GM19240 (cell line): Measurements from ENCODE around the gene MRNIP.
"Not testable (repeated sequence)": the region's sequence is repeated elsewhere in the genome, so short reads cannot be mapped to it uniquely, and the experiment has no call there.

Experiments
- DNase-seq: peaks from one replicate; pipeline ENCODE4 v3.0.0; 2011; ENCODE audit warnings: low spot score; ENCODE audit not compliant: insufficient read length

Gene MRNIP

GRCh38 chr5:179839328-179840256 is 19.0 kb downstream of the MRNIP start:
- DNase-seq: no peak

GRCh38 chr5:179837076-179838011 is 21.3 kb downstream of the MRNIP start:
- no peak for DNase-seq

GRCh38 chr5:179836225-179837019 is 22.2 kb downstream of the MRNIP start:
- DNase-seq: no peak

- DNase-seq: not testable (repeated sequence)
Measured at GRCh38 chr5:179834871-179835270, 23.7 kb downstream of the MRNIP start.

GRCh38 chr5:179834120-179834519 is 24.5 kb downstream of the MRNIP start:
- DNase-seq: no peak

- no peak for DNase-seq
Measured at GRCh38 chr5:179833709-179834070, 24.9 kb downstream of the MRNIP start.

- no peak for DNase-seq
Measured at GRCh38 chr5:179833056-179833708, 25.4 kb downstream of the MRNIP start.

GRCh38 chr5:179832039-179832745 is 26.4 kb downstream of the MRNIP start:
- no peak for DNase-seq

- DNase-seq: no peak
Measured at GRCh38 chr5:179830818-179831468, 27.7 kb downstream of the MRNIP start.

GRCh38 chr5:179829732-179830435 is 28.7 kb downstream of the MRNIP start:
- DNase-seq: no peak

GRCh38 chr5:179828756-179829421 is 29.7 kb downstream of the MRNIP start:
- no peak for DNase-seq

- DNase-seq: no peak
Measured at GRCh38 chr5:179827680-179828079, 30.9 kb downstream of the MRNIP start.

GRCh38 chr5:179825655-179826182 is 32.9 kb downstream of the MRNIP start:
- no peak for DNase-seq

GRCh38 chr5:179824745-179825112 is 33.9 kb downstream of the MRNIP start:
- no peak for DNase-seq

GRCh38 chr5:179823937-179824744 is 34.5 kb downstream of the MRNIP start:
- DNase-seq: no peak

- DNase-seq: no peak
Measured at GRCh38 chr5:179822444-179822990, 36.1 kb downstream of the MRNIP start.

GRCh38 chr5:179822059-179822432 is 36.6 kb downstream of the MRNIP start:
- DNase-seq: no peak
